Thyroid gland (tissue), 4 donors: ENCODE results near the gene LINC01488. TPM values are rescaled to one million over a fixed set of nuclear protein-coding genes. Genes with fewer than 3 reads are reported as not detected.

Experiments used
- DNase-seq, 2 donors: peaks; one replicate each; pipeline ENCODE4 v3.0.0-alpha.2; 2019
- H3K27ac ChIP-seq, 3 donors: fragments of 200-600 bp; sonication (generic); 1 replicate in 2 of 3; 2 replicates in 1 of 3; pipeline ENCODE4 v1.5.1; 2016 to 2019; ENCODE audit warnings: mild to moderate bottlenecking in 1 of 3, moderate library complexity in 1 of 3
- H3K27me3 ChIP-seq: fragments of 200-600 bp; sonication (generic); one replicate; pipeline ENCODE4 v1.5.1; 2019
- H3K36me3 ChIP-seq, 2 donors: fragments of 200-600 bp; sonication (generic); one replicate each; pipeline ENCODE4 v1.5.1; 2016 to 2019
- H3K4me1 ChIP-seq, 2 donors: fragments of 200-600 bp; sonication (generic); one replicate each; pipeline ENCODE4 v1.5.1; 2017 to 2019
- H3K4me3 ChIP-seq, 3 donors: fragments of 200-600 bp; sonication (generic); replicated peaks in 1 of 3; 1 replicate in 2 of 3; 2 replicates in 1 of 3; pipeline ENCODE4 v1.5.1; 2016; ENCODE audit warnings: mild to moderate bottlenecking in 1 of 3
- H3K9me3 ChIP-seq: fragments of 200-600 bp; sonication (generic); one replicate; pipeline ENCODE4 v1.5.1; 2017
- CTCF ChIP-seq, 6 experiments: fragments of 200-600 bp in 3 of 6; fragments of 450-650 bp in 3 of 6; sonication (generic) in 3 of 6; IDR thresholded peaks; one replicate each; pipeline ENCODE4 v1.5.1; 2016 to 2019; ENCODE audit warnings: antibody characterized with exemption in 6 of 6, mild to moderate bottlenecking in 2 of 6, inconsistent platforms in 1 of 6, moderate library complexity in 1 of 6
- POLR2A ChIP-seq, 2 donors: fragments of 450-650 bp; IDR thresholded peaks; one replicate each; pipeline ENCODE4 v1.6.1; 2017; ENCODE audit warnings: antibody characterized with exemption in 2 of 2, mild to moderate bottlenecking in 2 of 2, moderate library complexity in 1 of 2
- WGBS, 2 donors: methylation state at CpG; one replicate each; pipeline ENCODE4 v1.1.5; 2017; 5-methylcytosine and 5-hydroxymethylcytosine counted together
- intact Hi-C: fragments of 100-400 bp; cut with DNase I; formaldehyde crosslinking; loops from one replicate; pipeline ENCODE4 v1.15.1; 2023
- total RNA-seq, 4 donors: library from RNA; depleted of rRNA; stranded (reverse); fragments of >200 nt; gene quantifications; one replicate each; pipeline ENCODE4 v1.2.3, GENCODE V29; 2016

The LINC01488 gene
- total RNA-seq, result not detected

- intact Hi-C loops, result no loop called here
- no peak within 1 kb of the TSS for H3K4me3 ChIP-seq
- H3K36me3 ChIP-seq, result no peaks in the 10 kb centered on the region
- H3K27me3 ChIP-seq, result no peaks in the 10 kb centered on the region
- no peaks in the 10 kb centered on the region for H3K9me3 ChIP-seq
- H3K27ac ChIP-seq, result no peak within 1 kb of the TSS
- no peak for TF ChIP-seq POLR2A (IDR thresholded peaks at IDR 0.05)
- no peak for TF ChIP-seq CTCF (IDR thresholded peaks at IDR 0.05)
- 76 to 86% methylated on average over 3 of the region's 4 CpGs for WGBS, 2 donors
- peaks cover 0 to 11% of the 10 kb centered on the region in 2 donors for H3K4me1 ChIP-seq
- DNase-seq, result no peak
Measured at GRCh38 chr11:69481393-69481844, at the start of gene LINC01488. TSS of gene LINC01488 (plus strand) at chr11:69481663.

DNA sequence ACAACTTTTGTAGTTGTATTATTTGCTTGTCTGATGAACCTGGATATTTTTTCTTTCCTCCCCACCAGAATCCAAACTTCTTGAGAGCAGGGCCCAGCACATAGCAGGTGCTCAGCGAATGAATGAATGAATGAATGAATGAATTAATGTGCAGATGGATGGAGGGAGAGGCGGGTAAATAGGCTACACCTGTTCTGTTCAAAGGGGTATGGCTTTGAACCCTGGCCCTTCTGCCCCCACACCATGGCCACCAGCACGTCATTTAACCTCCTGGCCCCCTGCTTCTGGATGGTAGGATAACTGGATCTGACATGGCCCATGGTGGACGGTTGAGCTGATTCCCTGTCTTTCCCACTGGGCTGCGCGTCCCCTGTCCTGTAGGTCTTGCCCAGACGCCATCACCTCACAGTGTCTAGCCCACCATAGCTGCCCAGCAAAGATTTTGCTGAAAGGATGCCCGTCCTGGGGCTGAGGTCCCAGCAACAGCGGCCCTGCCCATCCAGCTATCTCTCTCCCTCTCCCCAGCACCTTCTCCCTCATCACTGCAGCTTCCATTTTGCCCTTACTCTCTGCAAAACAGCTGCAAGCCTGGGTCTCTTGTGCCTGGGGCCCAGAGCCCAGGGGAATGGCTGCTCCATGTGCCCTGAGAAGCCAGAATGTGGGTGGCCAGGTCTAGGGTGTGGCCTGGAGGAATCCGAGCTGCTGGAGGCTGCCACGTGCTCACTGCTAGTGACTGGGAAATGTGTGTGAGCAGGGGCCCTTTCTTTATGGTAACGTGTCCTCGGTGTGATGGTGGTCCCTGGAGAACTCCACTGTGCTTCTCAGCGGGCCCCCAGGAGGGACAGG is 49.3 kb upstream of the LINC01488 start:
- no peaks in the 10 kb centered on the region for H3K27me3 ChIP-seq
- WGBS, 2 donors, result 85 to 87% methylated on average over 12 to 14 of the region's 14 CpGs
- no peaks in the 10 kb centered on the region for H3K9me3 ChIP-seq
- no peak overlapping the region for H3K27ac ChIP-seq
- peaks cover 0 to 6% of the 10 kb centered on the region in 2 donors for H3K4me1 ChIP-seq
- H3K4me3 ChIP-seq, result no peak overlapping the region
- no peaks in the 10 kb centered on the region for H3K36me3 ChIP-seq
- TF ChIP-seq CTCF (IDR thresholded peaks at IDR 0.05) (no peak), POLR2A (IDR thresholded peaks at IDR 0.05) (no peak)
- intact Hi-C loops, result loop anchor here (10.0 kb wide), 1 partner anchor 297 kb away; no protein-coding TSS in a partner anchor
- no peak for DNase-seq

DNA sequence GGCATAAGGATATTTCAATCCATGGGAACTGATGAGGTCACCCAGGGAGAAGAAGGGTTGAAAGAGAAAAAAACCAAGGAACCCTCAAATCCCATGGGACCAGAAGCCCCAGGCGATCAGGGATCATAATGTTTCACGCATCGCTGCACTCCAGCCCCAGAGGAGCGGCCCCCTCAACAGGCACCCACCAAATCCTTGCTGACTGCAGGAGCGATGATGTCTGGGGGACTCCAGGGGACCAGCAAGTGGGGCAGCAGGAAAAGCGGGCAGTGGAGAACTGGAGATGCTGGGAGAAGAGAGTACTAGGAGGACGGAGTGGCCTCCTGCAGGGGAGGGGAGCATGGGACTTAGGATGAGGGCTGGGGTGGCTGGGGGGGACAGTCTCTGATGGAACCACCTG is 47.7 kb upstream of the LINC01488 start:
- WGBS, 2 donors, result 90 to 91% methylated on average over 7 of the region's 7 CpGs

GRCh38 chr11:69434471-69434931 is 47.0 kb upstream of the LINC01488 start:
- intact Hi-C loops, result loop anchor here (10.0 kb wide), 1 partner anchor 300 kb away; no protein-coding TSS in a partner anchor

More for the DNA sequence above, 47.7 kb upstream of the LINC01488 start:
- intact Hi-C loops, result loop anchor here (10.0 kb wide), 1 partner anchor 299 kb away; no protein-coding TSS in a partner anchor
- H3K9me3 ChIP-seq, result no peaks in the 10 kb centered on the region
- no peak for TF ChIP-seq CTCF (IDR thresholded peaks at IDR 0.05)
- no peak for TF ChIP-seq POLR2A (IDR thresholded peaks at IDR 0.05)
- peaks cover 0 to 13% of the 10 kb centered on the region in 2 donors for H3K4me1 ChIP-seq
- no peaks in the 10 kb centered on the region for H3K36me3 ChIP-seq
- DNase-seq, result no peak
- no peak overlapping the region for H3K4me3 ChIP-seq
- no peak overlapping the region for H3K27ac ChIP-seq
- no peaks in the 10 kb centered on the region for H3K27me3 ChIP-seq

More at GRCh38 chr11:69434471-69434931, 47.0 kb upstream of the LINC01488 start:
- Histone ChIP-seq H3K36me3 (no peaks in the 10 kb centered on the region), H3K27ac (no peak overlapping the region), H3K4me1 (peaks cover 0 to 13% of the 10 kb centered on the region in 2 donors), H3K4me3 (no peak overlapping the region), H3K9me3 (no peaks in the 10 kb centered on the region), H3K27me3 (no peaks in the 10 kb centered on the region)
- no peak for TF ChIP-seq POLR2A (IDR thresholded peaks at IDR 0.05)
- no peak for TF ChIP-seq CTCF (IDR thresholded peaks at IDR 0.05)
- WGBS, 2 donors, result 71 to 87% methylated on average over 10 to 11 of the region's 11 CpGs
- DNase-seq, result no peak
